ENCODE results near the gene NLRP12. TPM values are rescaled to one million over a fixed set of nuclear protein-coding genes. Genes with fewer than 3 reads are reported as not detected.

NLRP12 gene
- polyA plus RNA-seq, 1 of the 3 experiments (the other 2 are of a cell fraction), result 0.02 TPM

GRCh38 chr19:53865523-53865917, 41.4 kb upstream of the NLRP12 start:
- WGBS (ENCODE audit: low lambda C conversion rate), result 68% methylated on average over 9 of the region's 9 CpGs
- no peak for TF ChIP-seq NRF1 (IDR thresholded peaks at IDR 0.05; ENCODE audit: low read depth, low read length)
- no peak for TF ChIP-seq TCF12 (IDR thresholded peaks at IDR 0.05)
- no peak for TF ChIP-seq SIN3A (IDR thresholded peaks at IDR 0.05; ENCODE audit: borderline replicate concordance, low read depth, low read length)
- TF ChIP-seq, protein P1, sequence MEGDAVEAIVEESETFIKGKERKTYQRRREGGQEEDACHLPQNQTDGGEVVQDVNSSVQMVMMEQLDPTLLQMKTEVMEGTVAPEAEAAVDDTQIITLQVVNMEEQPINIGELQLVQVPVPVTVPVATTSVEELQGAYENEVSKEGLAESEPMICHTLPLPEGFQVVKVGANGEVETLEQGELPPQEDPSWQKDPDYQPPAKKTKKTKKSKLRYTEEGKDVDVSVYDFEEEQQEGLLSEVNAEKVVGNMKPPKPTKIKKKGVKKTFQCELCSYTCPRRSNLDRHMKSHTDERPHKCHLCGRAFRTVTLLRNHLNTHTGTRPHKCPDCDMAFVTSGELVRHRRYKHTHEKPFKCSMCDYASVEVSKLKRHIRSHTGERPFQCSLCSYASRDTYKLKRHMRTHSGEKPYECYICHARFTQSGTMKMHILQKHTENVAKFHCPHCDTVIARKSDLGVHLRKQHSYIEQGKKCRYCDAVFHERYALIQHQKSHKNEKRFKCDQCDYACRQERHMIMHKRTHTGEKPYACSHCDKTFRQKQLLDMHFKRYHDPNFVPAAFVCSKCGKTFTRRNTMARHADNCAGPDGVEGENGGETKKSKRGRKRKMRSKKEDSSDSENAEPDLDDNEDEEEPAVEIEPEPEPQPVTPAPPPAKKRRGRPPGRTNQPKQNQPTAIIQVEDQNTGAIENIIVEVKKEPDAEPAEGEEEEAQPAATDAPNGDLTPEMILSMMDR (IDR thresholded peaks at IDR 0.05), result no peak
- TF ChIP-seq NFIC (IDR thresholded peaks at IDR 0.05; ENCODE audit: borderline replicate concordance), result no peak
- TF ChIP-seq RFX5 (IDR thresholded peaks at IDR 0.05; ENCODE audit: low read length), result no peak
- TF ChIP-seq MAX (IDR thresholded peaks at IDR 0.05; ENCODE audit: low read depth), result no peak
- TF ChIP-seq ELF1 (IDR thresholded peaks at IDR 0.05), result no peak
- TF ChIP-seq, protein P2, sequence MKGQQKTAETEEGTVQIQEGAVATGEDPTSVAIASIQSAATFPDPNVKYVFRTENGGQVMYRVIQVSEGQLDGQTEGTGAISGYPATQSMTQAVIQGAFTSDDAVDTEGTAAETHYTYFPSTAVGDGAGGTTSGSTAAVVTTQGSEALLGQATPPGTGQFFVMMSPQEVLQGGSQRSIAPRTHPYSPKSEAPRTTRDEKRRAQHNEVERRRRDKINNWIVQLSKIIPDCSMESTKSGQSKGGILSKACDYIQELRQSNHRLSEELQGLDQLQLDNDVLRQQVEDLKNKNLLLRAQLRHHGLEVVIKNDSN (IDR thresholded peaks at IDR 0.05; ENCODE audit: borderline replicate concordance, low read depth), result no peak
- TF ChIP-seq YY1 (IDR thresholded peaks at IDR 0.05; ENCODE audit: low read depth), result no peak
- TF ChIP-seq GATA2 (CRISPR knock-in tag; IDR thresholded peaks at IDR 0.05), result no peak
- TF ChIP-seq, protein P3, sequence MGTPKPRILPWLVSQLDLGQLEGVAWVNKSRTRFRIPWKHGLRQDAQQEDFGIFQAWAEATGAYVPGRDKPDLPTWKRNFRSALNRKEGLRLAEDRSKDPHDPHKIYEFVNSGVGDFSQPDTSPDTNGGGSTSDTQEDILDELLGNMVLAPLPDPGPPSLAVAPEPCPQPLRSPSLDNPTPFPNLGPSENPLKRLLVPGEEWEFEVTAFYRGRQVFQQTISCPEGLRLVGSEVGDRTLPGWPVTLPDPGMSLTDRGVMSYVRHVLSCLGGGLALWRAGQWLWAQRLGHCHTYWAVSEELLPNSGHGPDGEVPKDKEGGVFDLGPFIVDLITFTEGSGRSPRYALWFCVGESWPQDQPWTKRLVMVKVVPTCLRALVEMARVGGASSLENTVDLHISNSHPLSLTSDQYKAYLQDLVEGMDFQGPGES (IDR thresholded peaks at IDR 0.05; ENCODE audit: low read depth, low read length), result no peak
- no peak for TF ChIP-seq CHD2 (IDR thresholded peaks at IDR 0.05; ENCODE audit: low read length, partially characterized antibody)
- TF ChIP-seq TAF1 (IDR thresholded peaks at IDR 0.05; ENCODE audit: borderline replicate concordance, low read depth, low read length), result no peak
- no peak for TF ChIP-seq SMC3 (IDR thresholded peaks at IDR 0.05; ENCODE audit: low read depth, low read length)
- peaks cover 23% of the 10 kb centered on the region for H3K79me2 ChIP-seq (ENCODE audit: insufficient read depth)
- H3K4me3 ChIP-seq (ENCODE audit: low read depth in 2 of 2, low read length in 1 of 2), result peak overlapping the region; percentile 50 to 60; a peak in 3 of 4 replicates
- DNase-seq, result no peak
- CTCF ChIA-PET, result interaction anchor here (0.8 to 2.4 kb wide), 8 partner anchors 12 to 165 kb away, joined by 3 to 9 read pairs (median 4); no protein-coding TSS in a partner anchor
- POLR2A ChIA-PET, result interaction anchor here (1.1 kb wide), 1 partner anchor 14 kb away, joined by 5 read pairs; no protein-coding TSS in a partner anchor
- H3K9me2 ChIP-seq, result no peaks in the 10 kb centered on the region
- H3K4me2 ChIP-seq, result peak overlapping the region; percentile 89
- peaks cover 2% of the 10 kb centered on the region for H4K20me1 ChIP-seq (ENCODE audit: insufficient read depth)
- no peaks in the 10 kb centered on the region for H3K9me3 ChIP-seq
- H3K9ac ChIP-seq, result peak overlapping the region; percentile 93
- H3K27ac ChIP-seq (ENCODE audit: low read depth in 2 of 2, low read length in 1 of 2), result peak overlapping the region; percentile 81 to 96; a peak in 3 of 4 replicates
- H3K36me3 ChIP-seq (replicated peaks in 1 of 2; ENCODE audit: control insufficient read depth in 1 of 2, insufficient read depth in 2 of 2, low read length in 1 of 2), result peaks cover 0 to 1% of the 10 kb centered on the region in 2 experiments
- H3F3A ChIP-seq (replicated peaks; ENCODE audit: insufficient read depth), result peaks cover 7% of the 10 kb centered on the region
- peaks cover 5 to 15% of the 10 kb centered on the region in 2 experiments; a peak in 2 of 4 replicates for H3K4me1 ChIP-seq (ENCODE audit: control insufficient read depth in 1 of 2, insufficient read depth in 2 of 2, low read depth in 1 of 2, low read length in 1 of 2)
- no peaks in the 10 kb centered on the region for H3K27me3 ChIP-seq (ENCODE audit: insufficient read depth)
- peak overlapping the region; percentile 89; the same call in 1 of the 2 replicates for H2AFZ ChIP-seq (ENCODE audit: low read depth)
